M059J (cell line): Measurements from ENCODE around the gene WDR90. TPM values are rescaled to one million over a fixed set of nuclear protein-coding genes. Genes with fewer than 3 reads are reported as not detected.

ENCODE experiments used
- DNase-seq: peaks from one replicate; pipeline ENCODE4 v3.0.0-alpha.2; 2012; ENCODE audit warnings: low read depth
- total RNA-seq: library from RNA; depleted of rRNA; stranded (reverse); fragments of >200 nt; shearing (Covaris generic); gene quantifications from 2 replicates; pipeline ENCODE4 v1.2.3, GENCODE V29; 2014

The WDR90 gene
- total RNA-seq, 1 experiment from 2014 or later, result 16.1 TPM

GRCh38 chr16:638836-639235, 10.3 kb upstream of the WDR90 start:
- DNase-seq, result no peak

- no peak for DNase-seq
These were observed 8.6 kb upstream of the WDR90 start for GRCh38 chr16:640614-641013.

- DNase-seq, result peak; percentile 70
These were observed 7.6 kb upstream of the WDR90 start, which contains the start of gene MCRIP2 for GRCh38 chr16:641326-642188. Gene MCRIP2 (plus strand): TSS chr16:641828. CDS start chr16:641992, 164 bp downstream.

GRCh38 chr16:642189-643049, 6.7 kb upstream of the WDR90 start:
- DNase-seq, result no peak

- DNase-seq, result no peak
These were observed 6.2 kb upstream of the WDR90 start for GRCh38 chr16:643050-643368.

- no peak for DNase-seq
These were observed 4.6 kb upstream of the WDR90 start for GRCh38 chr16:644556-644955.

- DNase-seq, result peak; percentile 32
These were observed 3.1 kb upstream of the WDR90 start for GRCh38 chr16:645852-646678.

- DNase-seq, result no peak
These were observed 2.4 kb upstream of the WDR90 start for GRCh38 chr16:646679-647172.

- DNase-seq, result no peak
These were observed 1.8 kb upstream of the WDR90 start for GRCh38 chr16:647173-647902.

GRCh38 chr16:648071-648780, 939 bp upstream of the WDR90 start:
- no peak for DNase-seq

GRCh38 chr16:649631-650030, 466 bp downstream of the WDR90 start:
- no peak for DNase-seq

- no peak for DNase-seq
These were observed 2.7 kb downstream of the WDR90 start for GRCh38 chr16:651844-652243.

- no peak for DNase-seq
These were observed 3.5 kb downstream of the WDR90 start for GRCh38 chr16:652454-653305.

GRCh38 chr16:654034-654433, 4.9 kb downstream of the WDR90 start:
- no peak for DNase-seq

GRCh38 chr16:657487-657886, 8.3 kb downstream of the WDR90 start:
- no peak for DNase-seq

- DNase-seq, result no peak
These were observed 9.8 kb downstream of the WDR90 start for GRCh38 chr16:658679-659571.

GRCh38 chr16:659618-660017, 10.5 kb downstream of the WDR90 start:
- no peak for DNase-seq

GRCh38 chr16:660132-660458, 10.9 kb downstream of the WDR90 start:
- no peak for DNase-seq
